Loucy (cell line): ENCODE results near the gene ANO2.

Experiments
- EZH2phosphoT487 ChIP-seq: fragments of 200-600 bp; IDR thresholded peaks from 2 replicates; pipeline ENCODE4 v1.6.1; 2018; ENCODE audit warnings: antibody characterized with exemption, mild to moderate bottlenecking, moderate library complexity, borderline replicate concordance
- TF ChIP-seq, protein P1 (sequence below): fragments of 200-600 bp; sonication (generic); conservative IDR thresholded peaks from 2 replicates; pipeline ENCODE4 v1.5.1; 2014; ENCODE audit warnings: mild to moderate bottlenecking, antibody characterized with exemption, low read length

DNA sequence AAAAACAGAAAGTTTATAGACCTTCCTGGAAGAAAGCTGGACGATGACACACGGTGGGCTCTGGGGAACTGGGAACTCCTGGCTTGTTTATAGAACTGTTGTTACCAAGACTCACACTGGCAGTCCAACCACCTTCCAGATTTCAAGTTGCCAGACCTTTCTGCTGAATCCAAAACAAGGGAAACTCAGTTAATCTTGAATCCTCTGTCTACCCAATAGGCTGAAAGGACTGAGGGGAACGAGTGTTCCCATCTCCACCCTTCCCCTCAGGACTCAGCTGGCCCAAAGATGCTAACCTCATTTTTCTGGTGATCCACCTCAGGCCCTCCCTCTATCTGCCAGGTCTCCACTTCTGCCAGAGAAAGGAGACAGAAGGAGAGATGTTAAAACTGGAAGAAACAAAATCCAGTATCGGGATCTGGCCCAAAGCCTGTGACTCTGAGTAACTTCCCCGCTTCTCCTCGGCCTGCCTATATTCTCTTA, 231.4 kb downstream of the ANO2 start:
- TF ChIP-seq, protein P1, sequence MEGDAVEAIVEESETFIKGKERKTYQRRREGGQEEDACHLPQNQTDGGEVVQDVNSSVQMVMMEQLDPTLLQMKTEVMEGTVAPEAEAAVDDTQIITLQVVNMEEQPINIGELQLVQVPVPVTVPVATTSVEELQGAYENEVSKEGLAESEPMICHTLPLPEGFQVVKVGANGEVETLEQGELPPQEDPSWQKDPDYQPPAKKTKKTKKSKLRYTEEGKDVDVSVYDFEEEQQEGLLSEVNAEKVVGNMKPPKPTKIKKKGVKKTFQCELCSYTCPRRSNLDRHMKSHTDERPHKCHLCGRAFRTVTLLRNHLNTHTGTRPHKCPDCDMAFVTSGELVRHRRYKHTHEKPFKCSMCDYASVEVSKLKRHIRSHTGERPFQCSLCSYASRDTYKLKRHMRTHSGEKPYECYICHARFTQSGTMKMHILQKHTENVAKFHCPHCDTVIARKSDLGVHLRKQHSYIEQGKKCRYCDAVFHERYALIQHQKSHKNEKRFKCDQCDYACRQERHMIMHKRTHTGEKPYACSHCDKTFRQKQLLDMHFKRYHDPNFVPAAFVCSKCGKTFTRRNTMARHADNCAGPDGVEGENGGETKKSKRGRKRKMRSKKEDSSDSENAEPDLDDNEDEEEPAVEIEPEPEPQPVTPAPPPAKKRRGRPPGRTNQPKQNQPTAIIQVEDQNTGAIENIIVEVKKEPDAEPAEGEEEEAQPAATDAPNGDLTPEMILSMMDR: no peak
- TF ChIP-seq EZH2phosphoT487: no peak
